Retinal pigment epithelial cell (primary cell): ENCODE measurements around the gene PRR33.

Source experiments
- DNase-seq: peaks from one replicate; pipeline ENCODE4 v3.0.0-alpha.2; 2010; ENCODE audit warnings: low read depth
- H3K4me3 ChIP-seq: 2 replicates; pipeline ENCODE4 v1.5.1; 2011; ENCODE audit warnings: mild to moderate bottlenecking, low read length, control low read depth, moderate library complexity
- CTCF ChIP-seq: conservative IDR thresholded peaks from 2 replicates; pipeline ENCODE4 v1.5.1; 2011; ENCODE audit warnings: low read depth, low read length, control low read depth, inconsistent platforms

PRR33 gene

GRCh38 chr11:1868636-1869291, 22.9 kb downstream of the PRR33 start:
- no peak for DNase-seq
- H3K4me3 ChIP-seq = no peak overlapping the region
- TF ChIP-seq CTCF = no peak

- no peak for DNase-seq
- no peak overlapping the region for H3K4me3 ChIP-seq
- no peak for TF ChIP-seq CTCF
Observed at GRCh38 chr11:1868056-1868635, 23.5 kb downstream of the PRR33 start.

- TF ChIP-seq CTCF = no peak
- H3K4me3 ChIP-seq = no peak overlapping the region
- no peak for DNase-seq
Observed at GRCh38 chr11:1867381-1867780, 24.3 kb downstream of the PRR33 start.

DNA sequence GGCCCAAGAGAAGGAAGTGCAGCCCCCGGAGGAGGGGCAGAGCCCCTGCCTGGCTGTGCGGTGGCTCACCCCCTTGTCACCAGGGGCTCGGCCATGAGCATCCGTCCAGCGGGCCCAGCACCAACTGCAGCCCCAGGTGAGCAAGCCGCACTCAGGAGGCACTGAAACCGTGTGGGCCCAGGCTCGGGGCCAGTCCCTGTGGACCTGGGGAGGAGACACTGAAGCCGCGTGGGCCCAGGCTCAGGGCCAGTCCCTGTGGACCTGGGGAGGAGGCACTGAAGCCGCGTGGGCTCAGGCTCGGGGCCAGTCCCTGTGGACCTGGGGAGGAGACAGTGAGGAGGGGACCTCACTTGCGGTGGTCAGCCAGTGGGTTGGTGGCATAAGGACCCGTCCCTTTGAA, 24.9 kb downstream of the PRR33 start:
- DNase-seq = no peak
- no peak for TF ChIP-seq CTCF
- H3K4me3 ChIP-seq = no peak overlapping the region

DNA sequence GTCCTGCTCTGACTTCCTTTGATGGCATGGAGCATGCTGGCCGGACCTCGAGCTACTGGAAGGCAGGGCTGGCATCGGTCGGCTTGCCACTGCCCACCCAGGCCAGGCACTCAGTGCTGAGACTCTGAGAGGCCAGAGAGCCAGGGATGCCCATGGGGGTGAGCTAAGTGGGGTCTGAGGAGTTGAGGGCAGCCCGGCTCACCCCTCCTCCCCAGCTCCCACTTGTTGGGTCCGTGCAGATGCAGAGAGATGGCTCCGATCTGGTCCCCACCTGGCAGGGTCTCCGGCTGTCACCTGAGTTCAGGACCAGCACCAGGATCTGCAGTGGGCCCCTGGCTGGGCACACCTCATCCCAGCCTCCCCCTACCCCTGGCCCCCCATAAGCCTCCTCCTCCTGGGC, 25.5 kb downstream of the PRR33 start:
- DNase-seq = no peak
- no peak for TF ChIP-seq CTCF
- H3K4me3 ChIP-seq = no peak overlapping the region

- no peak overlapping the region for H3K4me3 ChIP-seq
- no peak for TF ChIP-seq CTCF
- DNase-seq = no peak
Observed at GRCh38 chr11:1864831-1865665, 26.6 kb downstream of the PRR33 start.
